ENCODE results near the gene MTCL1. TPM values are rescaled to one million over a fixed set of nuclear protein-coding genes. Genes with fewer than 3 reads are reported as not detected.

Gene MTCL1
- total RNA-seq, 2 donors from 2014 or later, result 11.2 to 73.1 TPM

- TF ChIP-seq CTCF (IDR thresholded peaks at IDR 0.05) (no peak), POLR2AphosphoS5 (IDR thresholded peaks at IDR 0.05) (no peak), POLR2A (IDR thresholded peaks at IDR 0.05) (no peak)
- intact Hi-C loops (cut with DNase I), result no loop called here
- H3K9me3 ChIP-seq, result no peaks in the 10 kb centered on the region
- DNase-seq (ENCODE audit: low spot score), result no peak
- no peak overlapping the region for H3K27ac ChIP-seq
- WGBS, result 81% methylated on average over 10 of the region's 10 CpGs
- no peak overlapping the region for H3K4me3 ChIP-seq
- no peaks in the 10 kb centered on the region for H3K36me3 ChIP-seq
- no peaks in the 10 kb centered on the region for H3K4me1 ChIP-seq (replicated peaks)
- H3K27me3 ChIP-seq (replicated peaks; ENCODE audit: insufficient read depth), result no peaks in the 10 kb centered on the region
Observed at GRCh38 chr18:8776013-8776943, 70.9 kb downstream of the MTCL1 start.

- no peaks in the 10 kb centered on the region for H3K27me3 ChIP-seq (replicated peaks; ENCODE audit: insufficient read depth)
- no peak overlapping the region for H3K27ac ChIP-seq
- no peak for DNase-seq (ENCODE audit: low spot score)
- H3K4me1 ChIP-seq (replicated peaks), result no peaks in the 10 kb centered on the region
- TF ChIP-seq POLR2A (IDR thresholded peaks at IDR 0.05) (no peak), CTCF (IDR thresholded peaks at IDR 0.05) (no peak), POLR2AphosphoS5 (IDR thresholded peaks at IDR 0.05) (no peak)
- intact Hi-C loops (cut with DNase I), result no loop called here
- 46% methylated on average over 3 of the region's 3 CpGs for WGBS
- no peaks in the 10 kb centered on the region for H3K9me3 ChIP-seq
- H3K36me3 ChIP-seq, result no peaks in the 10 kb centered on the region
- H3K4me3 ChIP-seq, result no peak overlapping the region
Observed at GRCh38 chr18:8777846-8778245, 72.5 kb downstream of the MTCL1 start.

GRCh38 chr18:8778386-8778785 is 73.0 kb downstream of the MTCL1 start:
- H3K27me3 ChIP-seq (replicated peaks; ENCODE audit: insufficient read depth), result no peaks in the 10 kb centered on the region
- no peaks in the 10 kb centered on the region for H3K9me3 ChIP-seq
- WGBS, result 54% methylated on average over 3 of the region's 3 CpGs
- no peak for DNase-seq (ENCODE audit: low spot score)
- intact Hi-C loops (cut with DNase I), result no loop called here
- no peak for TF ChIP-seq POLR2A (IDR thresholded peaks at IDR 0.05)
- no peak for TF ChIP-seq CTCF (IDR thresholded peaks at IDR 0.05)
- no peak for TF ChIP-seq POLR2AphosphoS5 (IDR thresholded peaks at IDR 0.05)
- no peak overlapping the region for H3K4me3 ChIP-seq
- H3K4me1 ChIP-seq (replicated peaks), result no peaks in the 10 kb centered on the region
- H3K27ac ChIP-seq, result no peak overlapping the region
- H3K36me3 ChIP-seq, result no peaks in the 10 kb centered on the region

GRCh38 chr18:8778824-8779223 is 73.5 kb downstream of the MTCL1 start:
- H3K27ac ChIP-seq, result no peak overlapping the region
- WGBS, result 94% methylated on average over 16 of the region's 16 CpGs
- no peaks in the 10 kb centered on the region for H3K9me3 ChIP-seq
- no peak overlapping the region for H3K4me3 ChIP-seq
- TF ChIP-seq POLR2AphosphoS5 (IDR thresholded peaks at IDR 0.05), result no peak
- TF ChIP-seq POLR2A (IDR thresholded peaks at IDR 0.05), result no peak
- TF ChIP-seq CTCF (IDR thresholded peaks at IDR 0.05), result no peak
- DNase-seq (ENCODE audit: low spot score), result no peak
- intact Hi-C loops (cut with DNase I), result no loop called here
- no peaks in the 10 kb centered on the region for H3K36me3 ChIP-seq
- H3K27me3 ChIP-seq (replicated peaks; ENCODE audit: insufficient read depth), result no peaks in the 10 kb centered on the region
- H3K4me1 ChIP-seq (replicated peaks), result no peaks in the 10 kb centered on the region

- no peak overlapping the region for H3K4me3 ChIP-seq
- no peaks in the 10 kb centered on the region for H3K9me3 ChIP-seq
- TF ChIP-seq POLR2AphosphoS5 (IDR thresholded peaks at IDR 0.05), result no peak
- TF ChIP-seq POLR2A (IDR thresholded peaks at IDR 0.05), result no peak
- TF ChIP-seq CTCF (IDR thresholded peaks at IDR 0.05), result no peak
- no peaks in the 10 kb centered on the region for H3K4me1 ChIP-seq (replicated peaks)
- intact Hi-C loops (cut with DNase I), result no loop called here
- WGBS, result 97% methylated on average over 14 of the region's 14 CpGs
- no peaks in the 10 kb centered on the region for H3K27me3 ChIP-seq (replicated peaks; ENCODE audit: insufficient read depth)
- H3K27ac ChIP-seq, result no peak overlapping the region
- H3K36me3 ChIP-seq, result no peaks in the 10 kb centered on the region
- no peak for DNase-seq (ENCODE audit: low spot score)
Observed at GRCh38 chr18:8779251-8779650, 73.9 kb downstream of the MTCL1 start.
